ENCODE data around the gene TKFC. TPM values are rescaled to one million over a fixed set of nuclear protein-coding genes. Genes with fewer than 3 reads are reported as not detected.

The TKFC gene
- total RNA-seq, 4 donors from 2014 or later, result 9.4 to 15.1 (median 13.4) TPM

- H3K9me3 ChIP-seq, result no peaks in the 10 kb centered on the region
- no peak overlapping the region for H3K27ac ChIP-seq
- 55 to 94% methylated on average over 2 of the region's 2 CpGs for WGBS, 2 donors (ENCODE audit: low coverage in 1 of 2)
- TF ChIP-seq POLR2AphosphoS5 (IDR thresholded peaks at IDR 0.05), result no peak
- TF ChIP-seq, protein P1, sequence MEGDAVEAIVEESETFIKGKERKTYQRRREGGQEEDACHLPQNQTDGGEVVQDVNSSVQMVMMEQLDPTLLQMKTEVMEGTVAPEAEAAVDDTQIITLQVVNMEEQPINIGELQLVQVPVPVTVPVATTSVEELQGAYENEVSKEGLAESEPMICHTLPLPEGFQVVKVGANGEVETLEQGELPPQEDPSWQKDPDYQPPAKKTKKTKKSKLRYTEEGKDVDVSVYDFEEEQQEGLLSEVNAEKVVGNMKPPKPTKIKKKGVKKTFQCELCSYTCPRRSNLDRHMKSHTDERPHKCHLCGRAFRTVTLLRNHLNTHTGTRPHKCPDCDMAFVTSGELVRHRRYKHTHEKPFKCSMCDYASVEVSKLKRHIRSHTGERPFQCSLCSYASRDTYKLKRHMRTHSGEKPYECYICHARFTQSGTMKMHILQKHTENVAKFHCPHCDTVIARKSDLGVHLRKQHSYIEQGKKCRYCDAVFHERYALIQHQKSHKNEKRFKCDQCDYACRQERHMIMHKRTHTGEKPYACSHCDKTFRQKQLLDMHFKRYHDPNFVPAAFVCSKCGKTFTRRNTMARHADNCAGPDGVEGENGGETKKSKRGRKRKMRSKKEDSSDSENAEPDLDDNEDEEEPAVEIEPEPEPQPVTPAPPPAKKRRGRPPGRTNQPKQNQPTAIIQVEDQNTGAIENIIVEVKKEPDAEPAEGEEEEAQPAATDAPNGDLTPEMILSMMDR (IDR thresholded peaks at IDR 0.05), result no peak
- TF ChIP-seq POLR2A (IDR thresholded peaks at IDR 0.05), result no peak
- TF ChIP-seq EP300 (IDR thresholded peaks at IDR 0.05), result no peak
- no peaks in the 10 kb centered on the region for H3K27me3 ChIP-seq
- peaks cover 0 to 100% of the 10 kb centered on the region in 2 donors for H3K36me3 ChIP-seq
- H3K4me3 ChIP-seq, result no peak overlapping the region
- H3K4me1 ChIP-seq, result no peaks in the 10 kb centered on the region
- no peak for ATAC-seq
Measured at GRCh38 chr11:61315260-61315659, 17.8 kb upstream of the TKFC start.

DNA sequence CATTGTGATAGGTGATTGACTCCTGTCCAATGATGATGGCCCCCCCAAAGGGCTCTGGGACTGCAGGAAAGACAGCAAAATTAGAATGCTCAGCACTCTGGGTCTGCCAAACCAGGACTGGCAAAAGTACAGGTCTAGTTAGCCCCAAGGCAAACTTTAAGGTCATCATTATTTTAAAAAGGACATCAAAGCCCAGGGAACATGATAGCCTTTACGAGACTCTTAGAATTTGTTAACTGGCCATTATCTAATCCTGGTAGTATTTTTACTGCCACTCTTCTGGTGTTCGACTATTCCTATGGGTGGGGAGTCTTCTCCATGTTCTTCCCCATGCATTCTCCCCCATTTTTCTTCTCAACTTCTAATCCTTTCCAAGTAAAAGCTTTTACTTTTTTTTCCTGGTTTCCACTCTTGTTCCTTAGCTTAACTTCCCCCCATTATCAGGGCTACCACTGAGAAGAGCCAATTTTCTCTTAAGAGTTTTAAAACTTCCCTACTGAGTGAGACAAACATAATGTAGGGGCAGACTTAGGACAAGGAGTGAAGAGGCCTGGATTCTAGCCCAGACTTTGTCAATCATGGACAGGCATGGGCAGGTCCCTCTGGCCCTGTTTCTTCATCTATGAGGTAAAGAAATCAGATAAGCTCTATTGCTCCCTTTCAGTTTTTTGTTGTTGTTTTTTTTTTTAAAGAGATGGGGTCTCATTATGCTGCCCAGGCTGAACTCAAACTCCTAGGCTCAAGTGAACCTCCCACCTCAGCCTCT is 7.2 kb upstream of the TKFC start:
- H3K4me3 ChIP-seq, result no peak overlapping the region
- WGBS, 2 donors (ENCODE audit: low coverage in 1 of 2), result 78 to 94% methylated on average over 2 of the region's 2 CpGs
- no peak for ATAC-seq

GRCh38 chr11:61327669-61328071 is 5.4 kb upstream of the TKFC start:
- ATAC-seq, result no peak
- no peak overlapping the region for H3K4me3 ChIP-seq
- TF ChIP-seq POLR2AphosphoS5 (IDR thresholded peaks at IDR 0.05), result no peak
- TF ChIP-seq EP300 (IDR thresholded peaks at IDR 0.05), result no peak
- TF ChIP-seq, protein P1 (IDR thresholded peaks at IDR 0.05), result no peak
- no peak for TF ChIP-seq POLR2A (IDR thresholded peaks at IDR 0.05)
- peaks cover 6 to 77% of the 10 kb centered on the region in 2 donors for H3K36me3 ChIP-seq
- H3K9me3 ChIP-seq, result no peaks in the 10 kb centered on the region
- H3K27me3 ChIP-seq, result no peaks in the 10 kb centered on the region
- H3K27ac ChIP-seq, result no peak overlapping the region
- H3K4me1 ChIP-seq, result peaks cover 4 to 49% (median 10%) of the 10 kb centered on the region in 3 donors

More for the DNA sequence above, 7.2 kb upstream of the TKFC start:
- Histone ChIP-seq H3K4me1 (peaks cover 0 to 33% (median 0%) of the 10 kb centered on the region in 3 donors), H3K27ac (no peak overlapping the region), H3K36me3 (peaks cover 15 to 95% of the 10 kb centered on the region in 2 donors), H3K9me3 (no peaks in the 10 kb centered on the region), H3K27me3 (no peaks in the 10 kb centered on the region)
- TF ChIP-seq POLR2A (IDR thresholded peaks at IDR 0.05), result no peak
- no peak for TF ChIP-seq EP300 (IDR thresholded peaks at IDR 0.05)
- TF ChIP-seq, protein P1 (IDR thresholded peaks at IDR 0.05), result no peak
- no peak for TF ChIP-seq POLR2AphosphoS5 (IDR thresholded peaks at IDR 0.05)

DNA sequence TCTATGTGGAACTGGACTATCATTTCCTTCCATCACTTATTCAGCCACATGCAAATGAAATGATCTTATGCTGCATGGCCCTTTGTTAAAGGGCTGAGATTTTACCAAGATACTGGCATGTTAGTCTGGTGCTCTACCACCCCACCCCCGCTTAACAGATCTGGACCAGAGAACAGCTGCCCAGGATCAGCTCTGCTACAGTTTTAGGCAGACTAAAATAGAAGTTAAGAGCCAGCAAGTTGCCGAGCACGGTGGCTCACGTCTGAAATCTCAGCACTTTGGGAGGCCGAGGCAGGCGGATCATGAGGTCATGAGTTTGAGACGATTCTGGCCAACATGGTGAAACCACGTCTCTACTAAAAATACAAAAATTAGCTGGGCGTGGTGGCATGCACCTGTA is 4.7 kb upstream of the TKFC start:
- ATAC-seq, result no peak
- H3K27me3 ChIP-seq, result no peaks in the 10 kb centered on the region
- 77 to 92% methylated on average over 2 to 8 of the region's 9 CpGs for WGBS, 2 donors (ENCODE audit: low coverage in 1 of 2)
- H3K36me3 ChIP-seq, result peaks cover 3 to 70% of the 10 kb centered on the region in 2 donors
- H3K4me1 ChIP-seq, result peaks cover 4 to 50% (median 10%) of the 10 kb centered on the region in 3 donors
- no peak overlapping the region for H3K27ac ChIP-seq
- no peaks in the 10 kb centered on the region for H3K9me3 ChIP-seq
- no peak overlapping the region for H3K4me3 ChIP-seq
- TF ChIP-seq POLR2AphosphoS5 (IDR thresholded peaks at IDR 0.05) (no peak), POLR2A (IDR thresholded peaks at IDR 0.05) (no peak), EP300 (IDR thresholded peaks at IDR 0.05) (no peak)
- TF ChIP-seq, protein P1 (IDR thresholded peaks at IDR 0.05), result no peak

GRCh38 chr11:61329871-61330270 is 3.2 kb upstream of the TKFC start:
- Histone ChIP-seq H3K36me3 (peaks cover 0 to 55% of the 10 kb centered on the region in 2 donors), H3K4me1 (peaks cover 4 to 63% (median 14%) of the 10 kb centered on the region in 3 donors), H3K27ac (no peak overlapping the region), H3K4me3 (no peak overlapping the region), H3K27me3 (no peaks in the 10 kb centered on the region), H3K9me3 (no peaks in the 10 kb centered on the region)
- TF ChIP-seq EP300 (IDR thresholded peaks at IDR 0.05) (no peak), POLR2AphosphoS5 (IDR thresholded peaks at IDR 0.05) (no peak), POLR2A (IDR thresholded peaks at IDR 0.05) (no peak)
- TF ChIP-seq, protein P1 (IDR thresholded peaks at IDR 0.05), result no peak
- ATAC-seq, result no peak
- 88 to 96% methylated on average over 4 of the region's 4 CpGs for WGBS, 2 donors (ENCODE audit: low coverage in 1 of 2)
